Mucosa of descending colon (tissue), 3 donors: ENCODE data around the gene LMF1. TPM values are rescaled to one million over a fixed set of nuclear protein-coding genes. Genes with fewer than 3 reads are reported as not detected.

Experiments
- ATAC-seq: fragments of 200-7000 bp; cut with Tn5 transposase; one replicate; pipeline ENCODE4 v1.9.1; 2020; ENCODE audit warnings: mild to moderate bottlenecking, moderate library complexity
- DNase-seq, 3 donors: peaks; one replicate each; pipeline ENCODE4 v3.0.0-alpha.2; 2020
- H3K36me3 ChIP-seq: fragments of 200-600 bp; one replicate; pipeline ENCODE4 v1.8.0; 2021; ENCODE audit warnings: low read depth, mild to moderate bottlenecking
- H3K4me1 ChIP-seq: fragments of 200-600 bp; one replicate; pipeline ENCODE4 v1.8.0; 2021; ENCODE audit warnings: low read depth, mild to moderate bottlenecking
- H3K4me3 ChIP-seq: fragments of 200-600 bp; one replicate; pipeline ENCODE4 v1.8.0; 2021; ENCODE audit warnings: mild to moderate bottlenecking
- H3K9me3 ChIP-seq: fragments of 200-600 bp; one replicate; pipeline ENCODE4 v1.8.0; 2021; ENCODE audit warnings: mild to moderate bottlenecking
- CTCF ChIP-seq: fragments of 200-600 bp; IDR thresholded peaks from one replicate; pipeline ENCODE4 v1.8.0; 2022; ENCODE audit warnings: antibody characterized with exemption, mild to moderate bottlenecking
- intact Hi-C, 2 donors: fragments of 100-400 bp; cut with DNase I in 1 of 2; cut with micrococcal nuclease in 1 of 2; formaldehyde crosslinking; loops; one replicate each; pipeline versions ENCODE4 v1.11.0 to v1.11.1; 2022; cut with DNase I, micrococcal nuclease
- total RNA-seq, 3 donors: library from RNA; stranded (reverse); fragmentation: NEBNext Ultra II Directional in 2 of 3; extraction: Animal tissue kit (Norgen Biotek cat#: 25700) in 2 of 3; gene quantifications; one replicate each; pipeline versions ENCODE4 v1.2.1 to v1.2.4, GENCODE V29; 2021 to 2023
- donor health status: DM: no; HTN: no; CAD: no; lungs with moderate emphysema.
- donor health status: DM: no; HTN: no; CAD: no.
- donor health status: DM: no; HTN: yes; CAD: no.

The LMF1 gene
- total RNA-seq, 3 donors from 2014 or later = 16.4 to 26.5 (median 25.1) TPM

- TF ChIP-seq CTCF = no peak
- no peak for DNase-seq
- H3K9me3 ChIP-seq = peaks cover 6% of the 10 kb centered on the region
- H3K4me1 ChIP-seq = no peaks in the 10 kb centered on the region
- no peaks in the 10 kb centered on the region for H3K36me3 ChIP-seq
- no peak overlapping the region for H3K4me3 ChIP-seq
- intact Hi-C loops = no loop called here
- no peak for ATAC-seq
These were observed 25.0 kb upstream of the LMF1 start for GRCh38 chr16:995783-996182.

GRCh38 chr16:995087-995486 lies 24.3 kb upstream of the LMF1 start:
- Histone ChIP-seq H3K4me3 (no peak overlapping the region), H3K36me3 (no peaks in the 10 kb centered on the region), H3K9me3 (peaks cover 6% of the 10 kb centered on the region), H3K4me1 (no peaks in the 10 kb centered on the region)
- ATAC-seq (no peak), DNase-seq (no peak)
- TF ChIP-seq CTCF = no peak
- intact Hi-C loops = no loop called here

- Histone ChIP-seq H3K9me3 (peaks cover 6% of the 10 kb centered on the region), H3K4me1 (no peaks in the 10 kb centered on the region), H3K36me3 (no peaks in the 10 kb centered on the region), H3K4me3 (no peak overlapping the region)
- intact Hi-C loops = no loop called here
- no peak for TF ChIP-seq CTCF
- ATAC-seq = no peak
- DNase-seq = no peak
These were observed 22.9 kb upstream of the LMF1 start for GRCh38 chr16:993731-994130.

- ATAC-seq (no peak), DNase-seq (no peak)
- intact Hi-C loops = no loop called here
- Histone ChIP-seq H3K9me3 (peaks cover 6% of the 10 kb centered on the region), H3K4me3 (no peak overlapping the region), H3K36me3 (no peaks in the 10 kb centered on the region), H3K4me1 (no peaks in the 10 kb centered on the region)
- TF ChIP-seq CTCF = no peak
These were observed 21.0 kb upstream of the LMF1 start for GRCh38 chr16:991773-992172.

- intact Hi-C loops = no loop called here
- no peak for TF ChIP-seq CTCF
- Histone ChIP-seq H3K36me3 (no peaks in the 10 kb centered on the region), H3K9me3 (peaks cover 6% of the 10 kb centered on the region), H3K4me1 (no peaks in the 10 kb centered on the region), H3K4me3 (no peak overlapping the region)
- DNase-seq (no peak), ATAC-seq (no peak)
These were observed 20.6 kb upstream of the LMF1 start for GRCh38 chr16:991345-991744.
